ENCODE data around the gene FGF14. TPM values are rescaled to one million over a fixed set of nuclear protein-coding genes. Genes with fewer than 3 reads are reported as not detected.

FGF14 gene
- under 0.01 TPM in 2 replicates for total RNA-seq

DNA sequence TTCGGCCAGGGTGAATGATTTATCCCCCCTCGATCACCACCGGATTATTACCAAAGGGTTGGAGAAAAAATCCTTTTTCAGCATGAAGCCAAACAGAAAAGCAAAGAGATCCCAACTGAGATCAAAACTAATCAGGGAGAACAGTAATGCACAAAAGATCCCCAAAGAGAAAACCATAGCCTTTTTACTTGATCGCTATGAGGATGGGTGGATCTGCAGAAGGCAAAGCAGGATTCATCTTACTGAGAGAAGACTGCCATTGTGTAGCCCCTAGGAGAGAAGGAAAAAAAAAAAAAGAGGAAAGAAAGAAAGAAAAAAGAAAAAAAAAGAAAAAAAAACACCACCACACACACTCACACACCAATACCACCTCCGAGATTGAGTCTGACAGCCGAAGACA lies at the start of gene FGF14:
Gene FGF14 (minus strand): TSS at position 283 of the 400 bp plus-strand sequence.

Other genes with a start within 250 kb of the FGF14 start
- 36.6 and 41.6 TPM in 2 replicates for gene TPP2, start 194.9 kb upstream of the FGF14 start, total RNA-seq